IPS-18a (cell line): Measurements from ENCODE around the gene SDF2L1.
"Not testable (repeated sequence)": the region's sequence is repeated elsewhere in the genome, so short reads cannot be mapped to it uniquely, and the experiment has no call there.

ENCODE experiments used
- H3K27ac ChIP-seq: one replicate; pipeline ENCODE4 v1.5.1; 2013; ENCODE audit warnings: low read length
- H3K27me3 ChIP-seq: one replicate; pipeline ENCODE4 v1.6.1; 2013; ENCODE audit warnings: mild to moderate bottlenecking, low read length; ENCODE audit not compliant: control insufficient read depth, insufficient read depth
- H3K36me3 ChIP-seq: one replicate; pipeline ENCODE4 v1.6.1; 2013; ENCODE audit warnings: low read depth, low read length; ENCODE audit not compliant: control insufficient read depth
- H3K4me1 ChIP-seq: one replicate; pipeline ENCODE4 v1.6.1; 2013; ENCODE audit warnings: low read depth, low read length; ENCODE audit not compliant: control insufficient read depth
- H3K4me3 ChIP-seq: one replicate; pipeline ENCODE4 v1.5.1; 2013; ENCODE audit warnings: low read length
- H3K9ac ChIP-seq: one replicate; pipeline ENCODE4 v1.6.1; 2013; ENCODE audit warnings: mild to moderate bottlenecking, low read length, moderate library complexity
- H3K9me3 ChIP-seq: one replicate; pipeline ENCODE4 v1.6.1; 2013; ENCODE audit warnings: low read depth, low read length; ENCODE audit not compliant: control insufficient read depth

The SDF2L1 gene

DNA sequence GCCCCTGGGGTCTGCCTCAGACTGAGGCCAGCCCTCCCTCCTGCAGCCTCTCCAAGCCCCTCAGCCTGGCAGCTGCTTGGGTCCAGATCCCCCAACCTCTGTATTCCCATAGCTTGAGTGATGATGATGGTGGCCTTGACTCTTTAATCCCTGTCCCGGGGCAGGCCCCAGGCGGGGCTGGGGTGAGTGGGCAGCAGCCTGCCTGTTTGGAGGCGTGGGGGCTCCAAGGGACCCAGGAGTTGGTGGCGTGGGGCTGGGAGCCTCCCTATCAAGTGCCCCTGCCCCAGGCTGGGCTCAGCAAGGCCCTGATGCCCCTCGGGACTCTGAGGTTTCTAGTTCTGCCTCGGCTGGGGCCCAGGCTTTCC is 46.2 kb downstream of the SDF2L1 start:
- H3K36me3 ChIP-seq = peaks cover 4% of the 10 kb centered on the region
- no peak overlapping the region for H3K9ac ChIP-seq
- no peaks in the 10 kb centered on the region for H3K4me1 ChIP-seq
- no peaks in the 10 kb centered on the region for H3K27me3 ChIP-seq
- H3K4me3 ChIP-seq = no peak overlapping the region
- no peaks in the 10 kb centered on the region for H3K9me3 ChIP-seq
- no peak overlapping the region for H3K27ac ChIP-seq

DNA sequence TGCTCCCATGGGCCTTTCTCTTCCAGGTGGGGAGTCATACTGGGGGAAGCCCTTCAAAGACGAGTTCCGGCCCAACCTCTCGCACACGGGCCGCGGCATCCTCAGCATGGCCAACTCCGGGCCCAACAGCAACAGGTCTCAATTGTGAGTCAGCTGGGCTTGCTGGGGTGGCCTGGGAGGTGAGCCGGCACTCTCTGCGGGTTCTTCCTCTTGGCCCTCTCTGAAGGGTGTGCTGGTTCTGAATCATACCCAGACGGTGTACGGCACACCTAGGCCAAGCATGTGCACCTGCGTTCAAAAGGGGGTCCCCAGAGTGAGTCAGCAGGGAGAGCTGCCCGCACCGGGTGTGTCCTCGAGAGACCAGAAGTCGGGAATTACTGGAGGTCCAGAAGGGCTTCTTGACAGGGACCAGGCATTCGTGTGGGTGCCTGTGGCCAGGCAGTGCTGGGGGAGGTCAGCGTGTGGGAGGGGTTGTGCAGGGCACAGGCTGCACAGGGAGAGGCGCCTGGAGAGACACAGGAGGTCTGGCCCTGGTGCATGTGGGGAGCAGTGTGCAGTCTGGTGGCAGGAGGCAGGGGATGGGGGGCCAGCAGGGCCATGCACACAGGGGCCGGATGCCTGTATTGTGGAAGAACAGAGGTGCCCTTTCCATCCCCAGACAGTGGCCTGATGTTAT is 46.7 kb downstream of the SDF2L1 start:
- H3K27ac ChIP-seq = no peak overlapping the region
- no peak overlapping the region for H3K4me3 ChIP-seq
- H3K4me1 ChIP-seq = no peaks in the 10 kb centered on the region
- no peaks in the 10 kb centered on the region for H3K9me3 ChIP-seq
- no peaks in the 10 kb centered on the region for H3K27me3 ChIP-seq
- no peak overlapping the region for H3K9ac ChIP-seq
- peaks cover 4% of the 10 kb centered on the region for H3K36me3 ChIP-seq

DNA sequence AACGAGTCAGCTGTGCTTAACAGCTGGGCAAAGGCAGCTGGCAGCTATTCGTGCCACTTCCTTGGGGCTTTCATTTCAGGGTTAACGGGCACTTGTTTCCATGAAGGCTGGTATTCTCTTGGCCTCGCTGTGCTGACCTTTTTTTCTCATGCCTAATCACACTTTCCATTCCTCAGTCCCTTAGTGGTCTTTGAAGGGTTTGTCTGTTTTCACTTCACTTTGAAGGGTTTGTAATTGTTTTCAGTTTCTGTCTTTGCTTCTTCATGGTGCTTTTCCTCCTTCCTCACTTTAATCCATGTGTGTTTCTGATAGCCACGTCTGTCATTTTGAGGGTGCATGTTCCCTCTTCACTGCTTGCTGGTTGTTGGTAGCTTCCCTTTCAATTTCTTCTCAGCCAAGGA is 48.3 kb downstream of the SDF2L1 start:
- Histone ChIP-seq H3K36me3 (peaks cover 4% of the 10 kb centered on the region), H3K4me1 (no peaks in the 10 kb centered on the region)

GRCh38 chr22:21691816-21692215 is 49.7 kb downstream of the SDF2L1 start:
- Histone ChIP-seq H3K4me3 (no peak overlapping the region), H3K36me3 (peaks cover 14% of the 10 kb centered on the region), H3K27me3 (no peaks in the 10 kb centered on the region), H3K9me3 (no peaks in the 10 kb centered on the region), H3K4me1 (no peaks in the 10 kb centered on the region), H3K27ac (no peak overlapping the region), H3K9ac (no peak overlapping the region)

More for the DNA sequence above, 48.3 kb downstream of the SDF2L1 start:
- H3K9ac ChIP-seq = no peak overlapping the region
- H3K9me3 ChIP-seq = no peaks in the 10 kb centered on the region
- H3K4me3 ChIP-seq = no peak overlapping the region
- H3K27ac ChIP-seq = no peak overlapping the region
- no peaks in the 10 kb centered on the region for H3K27me3 ChIP-seq

DNA sequence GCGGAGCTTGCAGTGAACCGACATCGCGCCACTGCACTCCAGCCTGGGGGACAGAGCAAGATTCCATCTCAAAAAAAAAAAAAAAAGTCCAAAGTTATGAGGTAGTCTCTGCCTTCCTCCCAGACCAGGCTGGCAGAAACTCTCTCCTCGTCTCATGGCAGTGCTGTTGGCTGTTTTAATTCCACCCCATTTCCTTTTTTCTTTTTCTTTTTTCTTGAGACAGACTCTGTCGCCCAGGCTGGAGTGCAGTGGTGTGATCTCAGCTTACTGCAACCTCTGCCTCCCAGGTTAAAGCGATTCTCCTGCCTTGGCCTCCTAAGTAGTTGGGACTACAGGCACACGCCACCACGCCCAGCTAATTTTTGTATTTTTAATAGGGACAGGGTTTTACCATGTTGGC is 50.8 kb downstream of the SDF2L1 start:
- H3K9ac ChIP-seq, H3K27ac ChIP-seq, H3K9me3 ChIP-seq, H3K4me1 ChIP-seq, H3K4me3 ChIP-seq, H3K27me3 ChIP-seq: not testable (repeated sequence)
- peaks cover 24% of the 10 kb centered on the region for H3K36me3 ChIP-seq

DNA sequence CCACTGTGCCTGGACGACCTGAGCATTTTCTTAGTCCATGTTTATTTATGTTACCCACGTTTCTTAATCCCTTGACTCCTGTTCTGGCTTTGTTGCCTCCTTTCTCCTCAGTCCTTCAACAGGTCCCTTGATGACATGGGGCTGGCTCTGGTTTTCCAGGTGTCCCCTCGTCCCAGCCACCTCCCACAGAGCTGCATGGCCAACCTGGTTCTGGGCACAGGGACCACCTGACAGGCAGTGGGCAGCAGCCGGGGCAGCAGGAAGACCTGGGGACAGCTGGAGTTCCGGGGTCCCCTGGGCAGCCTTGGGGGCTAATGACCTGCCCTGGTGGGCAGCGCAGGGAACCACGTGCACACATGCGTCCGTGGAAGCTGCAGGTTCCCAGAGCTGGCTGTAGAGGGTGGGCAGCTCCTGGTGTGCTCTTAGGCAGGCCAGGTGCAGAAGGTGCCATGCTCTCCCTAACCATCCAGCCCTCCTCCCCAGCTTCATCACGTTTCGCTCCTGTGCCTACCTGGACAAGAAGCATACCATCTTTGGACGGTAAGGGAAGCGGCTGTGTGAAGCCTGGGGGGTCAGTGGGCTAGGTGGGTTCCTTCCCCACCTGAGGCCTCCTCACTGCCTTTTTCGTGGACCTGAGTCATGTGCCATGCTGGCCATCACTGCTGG is 51.4 kb downstream of the SDF2L1 start:
- Histone ChIP-seq H3K4me3 (no peak overlapping the region), H3K27ac (no peak overlapping the region), H3K36me3 (peaks cover 22% of the 10 kb centered on the region), H3K4me1 (no peaks in the 10 kb centered on the region), H3K27me3 (no peaks in the 10 kb centered on the region), H3K9ac (no peak overlapping the region), H3K9me3 (no peaks in the 10 kb centered on the region)
